ENCODE results near the gene UTP14A.
"Not testable (repeated sequence)": the region's sequence is repeated elsewhere in the genome, so short reads cannot be mapped to it uniquely, and the experiment has no call there.

The UTP14A gene
- total RNA-seq = 10.3 to 24.4 reads per million in 2 donors

- DNase-seq = peak; percentile 53 to 95 (median 76)
Observed at GRCh38 chrX:129905787-129906580, at the start of gene UTP14A. Gene UTP14A (plus strand): TSS chrX:129906164. CDS start chrX:129906211, 47 bp downstream.

- not testable (repeated sequence) for DNase-seq
Observed at GRCh38 chrX:129859134-129859533, 46.8 kb upstream of the UTP14A start.

GRCh38 chrX:129866321-129866720 is 39.6 kb upstream of the UTP14A start:
- DNase-seq = not testable (repeated sequence)

- no peak for DNase-seq
Observed at GRCh38 chrX:129872524-129872923, 33.4 kb upstream of the UTP14A start.

- DNase-seq = no peak
Observed at GRCh38 chrX:129875669-129876068, 30.3 kb upstream of the UTP14A start.

GRCh38 chrX:129876771-129877305 is 29.1 kb upstream of the UTP14A start:
- DNase-seq = no peak

GRCh38 chrX:129877401-129877800 is 28.6 kb upstream of the UTP14A start:
- DNase-seq = no peak

GRCh38 chrX:129900054-129900453 is 5.9 kb upstream of the UTP14A start:
- DNase-seq = no peak

- no peak for DNase-seq
Observed at GRCh38 chrX:129908636-129909035, 2.7 kb downstream of the UTP14A start.

- DNase-seq = peak; percentile 13 to 71 (median 45)
Observed at GRCh38 chrX:129925305-129926092, 19.5 kb downstream of the UTP14A start.

- DNase-seq = no peak
Observed at GRCh38 chrX:129930941-129931410, 25.0 kb downstream of the UTP14A start.

- DNase-seq = peak; percentile 18 to 89 (median 49)
Observed at GRCh38 chrX:129931411-129932015, 25.5 kb downstream of the UTP14A start.

- DNase-seq = peak; percentile 51 to 93 (median 66)
Observed at GRCh38 chrX:129932016-129932820, 26.3 kb downstream of the UTP14A start.

GRCh38 chrX:129932821-129933321 is 26.9 kb downstream of the UTP14A start:
- DNase-seq = no peak

GRCh38 chrX:129933700-129934099 is 27.7 kb downstream of the UTP14A start:
- no peak for DNase-seq

GRCh38 chrX:129934461-129934860 is 28.5 kb downstream of the UTP14A start:
- no peak for DNase-seq

GRCh38 chrX:129934952-129935351 is 29.0 kb downstream of the UTP14A start:
- no peak for DNase-seq

GRCh38 chrX:129938081-129938480 is 32.1 kb downstream of the UTP14A start:
- no peak for DNase-seq

- DNase-seq = no peak
Observed at GRCh38 chrX:129939986-129940385, 34.0 kb downstream of the UTP14A start.

GRCh38 chrX:129940721-129941120 is 34.8 kb downstream of the UTP14A start:
- DNase-seq = no peak

GRCh38 chrX:129945131-129945530 is 39.2 kb downstream of the UTP14A start:
- DNase-seq = no peak

- no peak for DNase-seq
Observed at GRCh38 chrX:129953334-129953648, 47.3 kb downstream of the UTP14A start.

Data from T-helper 2 cell (primary cell).